ENCODE results near the gene ARHGAP25. TPM values are rescaled to one million over a fixed set of nuclear protein-coding genes. Genes with fewer than 3 reads are reported as not detected.

The ARHGAP25 gene
- total RNA-seq, 4 donors from 2014 or later: 6.1 to 40.8 (median 11.7) TPM

- no peak for TF ChIP-seq CTCF (IDR thresholded peaks at IDR 0.05)
- DNase-seq (ENCODE audit: low spot score) (no peak), ATAC-seq (ENCODE audit: low FRiP score) (no peak)
Measured at GRCh38 chr2:68737711-68738110, 3.1 kb downstream of the ARHGAP25 start.

- ATAC-seq (ENCODE audit: low FRiP score) (no peak), DNase-seq (ENCODE audit: low spot score) (no peak)
- TF ChIP-seq CTCF (IDR thresholded peaks at IDR 0.05): no peak
Measured at GRCh38 chr2:68738906-68739594, 4.4 kb downstream of the ARHGAP25 start.

GRCh38 chr2:68739595-68740399 is 5.2 kb downstream of the ARHGAP25 start:
- no peak for TF ChIP-seq CTCF (IDR thresholded peaks at IDR 0.05)
- ATAC-seq (ENCODE audit: low FRiP score): no peak
- no peak for DNase-seq (ENCODE audit: low spot score)

- ATAC-seq (ENCODE audit: low FRiP score): no peak
- DNase-seq (ENCODE audit: low spot score): no peak
- no peak for TF ChIP-seq CTCF (IDR thresholded peaks at IDR 0.05)
Measured at GRCh38 chr2:68740400-68740914, 5.8 kb downstream of the ARHGAP25 start.

GRCh38 chr2:68741238-68741637 is 6.6 kb downstream of the ARHGAP25 start:
- ATAC-seq (ENCODE audit: low FRiP score): no peak
- no peak for DNase-seq (ENCODE audit: low spot score)
- no peak for TF ChIP-seq CTCF (IDR thresholded peaks at IDR 0.05)

- TF ChIP-seq CTCF (IDR thresholded peaks at IDR 0.05): no peak
- ATAC-seq (ENCODE audit: low FRiP score): no peak
- no peak for DNase-seq (ENCODE audit: low spot score)
Measured at GRCh38 chr2:68741805-68742306, 7.2 kb downstream of the ARHGAP25 start.

Measured in omental fat pad (tissue), 4 donors.